Measurements from ENCODE around the gene RGS9. TPM values are rescaled to one million over a fixed set of nuclear protein-coding genes. Genes with fewer than 3 reads are reported as not detected.

RGS9 gene
- total and polyA plus RNA-seq, 2 donors (not counting 1 experiment from before 2014, with no cell fraction given), result 0.36 to 3.4 TPM

- peak overlapping the region; percentile 64 to 84 for H3K27ac ChIP-seq (ENCODE audit: low read length in 2 of 2)
- H2AFZ ChIP-seq (ENCODE audit: insufficient read depth, low read depth, low read length, poor library complexity, severe bottlenecking), result peak overlapping the region; percentile 98
- TF ChIP-seq EZH2 (IDR thresholded peaks at IDR 0.05; ENCODE audit: borderline replicate concordance, insufficient read depth, low read depth, low read length, poor library complexity, severe bottlenecking), result no peak
- TF ChIP-seq, protein P1, sequence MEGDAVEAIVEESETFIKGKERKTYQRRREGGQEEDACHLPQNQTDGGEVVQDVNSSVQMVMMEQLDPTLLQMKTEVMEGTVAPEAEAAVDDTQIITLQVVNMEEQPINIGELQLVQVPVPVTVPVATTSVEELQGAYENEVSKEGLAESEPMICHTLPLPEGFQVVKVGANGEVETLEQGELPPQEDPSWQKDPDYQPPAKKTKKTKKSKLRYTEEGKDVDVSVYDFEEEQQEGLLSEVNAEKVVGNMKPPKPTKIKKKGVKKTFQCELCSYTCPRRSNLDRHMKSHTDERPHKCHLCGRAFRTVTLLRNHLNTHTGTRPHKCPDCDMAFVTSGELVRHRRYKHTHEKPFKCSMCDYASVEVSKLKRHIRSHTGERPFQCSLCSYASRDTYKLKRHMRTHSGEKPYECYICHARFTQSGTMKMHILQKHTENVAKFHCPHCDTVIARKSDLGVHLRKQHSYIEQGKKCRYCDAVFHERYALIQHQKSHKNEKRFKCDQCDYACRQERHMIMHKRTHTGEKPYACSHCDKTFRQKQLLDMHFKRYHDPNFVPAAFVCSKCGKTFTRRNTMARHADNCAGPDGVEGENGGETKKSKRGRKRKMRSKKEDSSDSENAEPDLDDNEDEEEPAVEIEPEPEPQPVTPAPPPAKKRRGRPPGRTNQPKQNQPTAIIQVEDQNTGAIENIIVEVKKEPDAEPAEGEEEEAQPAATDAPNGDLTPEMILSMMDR (IDR thresholded peaks at IDR 0.05), result no peak
- WGBS (ENCODE audit: insufficient coverage), result 62% methylated on average over 5 of the region's 9 CpGs
- H3K27me3 Mint-ChIP-seq, result peaks cover 6% of the 10 kb centered on the region
- peaks cover 0 to 7% (median 2%) of the 10 kb centered on the region in 4 experiments for H3K27me3 ChIP-seq (replicated peaks in 1 of 4; ENCODE audit: control extremely low read depth in 1 of 4, control insufficient read depth in 3 of 4, insufficient read depth in 4 of 4, low read length in 3 of 4)
- H3K79me2 ChIP-seq (ENCODE audit: control insufficient read depth, insufficient read depth, low read length), result no peaks in the 10 kb centered on the region
- ChIA-PET CTCF (interaction anchor here (0.9 to 2.3 kb wide), 4 partner anchors 12 to 204 kb away, joined by 3 to 20 read pairs (median 6); partner anchors contain the start of genes LRRC37A3 and RGS9), POLR2A (interaction anchor here (0.7 to 1.6 kb wide), 6 partner anchors 12 to 286 kb away, joined by 3 to 8 read pairs (median 3); partner anchors contain the start of genes GNA13 and LRRC37A3)
- peak overlapping the region; percentile 60 for H3K9ac ChIP-seq (ENCODE audit: low read length)
- DNase-seq (no peak), ATAC-seq (ENCODE audit: low read depth) (no peak)
- intact Hi-C loops (cut with micrococcal nuclease), result loop anchor here (1.0 to 5.0 kb wide), 8 partner anchors 13 to 347 kb away; partner anchors contain the start of genes LRRC37A3 and RGS9
- no peaks in the 10 kb centered on the region for H3K36me3 ChIP-seq (replicated peaks in 1 of 2; ENCODE audit: control extremely low read depth in 1 of 2, control insufficient read depth in 1 of 2, extremely low read depth in 1 of 2, insufficient read depth in 2 of 2, low read length in 1 of 2)
- peaks cover 14% of the 10 kb centered on the region for H3K4me1 Mint-ChIP-seq
- H4K20me1 ChIP-seq (ENCODE audit: control insufficient read depth, insufficient read depth, low read length, poor library complexity, severe bottlenecking), result no peaks in the 10 kb centered on the region
- peak overlapping the region in 4 of 5 experiments; percentile 57 to 79 (median 71) for H3K4me3 ChIP-seq (ENCODE audit: control extremely low read depth in 1 of 5, extremely low read depth in 1 of 5, insufficient read depth in 1 of 5, low read depth in 2 of 5, low read length in 4 of 5)
- H3K4me1 ChIP-seq (ENCODE audit: control insufficient read depth in 2 of 2, insufficient read depth in 2 of 2, low read length in 2 of 2), result peaks cover 9 to 13% of the 10 kb centered on the region in 2 donors
- no peaks in the 10 kb centered on the region for H3K9me3 ChIP-seq (ENCODE audit: control extremely low read depth in 1 of 3, control insufficient read depth in 2 of 3, insufficient read depth in 1 of 3, low read length in 2 of 3)
- H3K9me3 Mint-ChIP-seq (ENCODE audit: insufficient read depth), result no peaks in the 10 kb centered on the region
- H3K27ac Mint-ChIP-seq, result peak overlapping the region; percentile 97
- H3K4me3 Mint-ChIP-seq, result peak overlapping the region; percentile 95
- H3K4me2 ChIP-seq (replicated peaks; ENCODE audit: low read depth, low read length, poor library complexity, severe bottlenecking), result peak overlapping the region; percentile 76
Observed at GRCh38 chr17:65123757-65124675, 13.2 kb upstream of the RGS9 start.
